Peyer's patch (tissue), 4 donors: ENCODE measurements around the gene PIEZO2.

Experiments used
- CTCF ChIP-seq, 6 experiments: fragments of 450-650 bp in 4 of 6; fragments of 200-600 bp in 2 of 6; sonication (generic) in 1 of 6; IDR thresholded peaks; one replicate each; pipeline ENCODE4 v1.5.1; 2017 to 2019; ENCODE audit warnings: antibody characterized with exemption in 6 of 6, mild to moderate bottlenecking in 3 of 6, moderate library complexity in 1 of 6
- POLR2A ChIP-seq, 2 donors: fragments of 450-650 bp; IDR thresholded peaks; one replicate each; pipeline ENCODE4 v1.5.1; 2017; ENCODE audit warnings: antibody characterized with exemption in 2 of 2, mild to moderate bottlenecking in 2 of 2, moderate library complexity in 2 of 2

DNA sequence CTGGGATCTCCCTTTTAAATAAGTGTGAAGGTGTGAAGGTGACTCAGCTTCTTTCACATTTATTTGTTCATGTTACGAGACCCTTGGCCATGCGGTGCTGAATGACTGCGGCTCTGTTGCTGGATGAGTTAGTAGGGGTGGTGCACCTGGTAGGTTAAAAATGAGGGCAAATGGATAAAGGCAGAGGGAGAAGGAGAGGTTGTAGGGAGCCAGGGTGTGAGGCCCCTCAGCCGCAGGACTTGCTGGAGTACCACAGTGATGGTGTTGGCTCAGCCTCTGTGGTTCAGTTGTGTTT, 459.4 kb downstream of the PIEZO2 start:
- no peak for TF ChIP-seq POLR2A (IDR thresholded peaks at IDR 0.05)
- TF ChIP-seq CTCF (IDR thresholded peaks at IDR 0.05): no peak
